Endothelial cell of umbilical vein (primary cell): Measurements from ENCODE around the gene SFMBT1. TPM values are rescaled to one million over a fixed set of nuclear protein-coding genes. Genes with fewer than 3 reads are reported as not detected.

ENCODE experiments used
- BruUV-seq: library from RNA; stranded (reverse); fragments of 400-500 nt; replicated peaks from 2 replicates; lab custom pipeline; 2021; lab: Mats Ljungman, UMichigan
- CTCF ChIA-PET: fragments of 300-600, 350-600 bp; sonication (Branson Sonifier 250); formaldehyde crosslinking; loops from one replicate; lab custom pipeline; 2021; ENCODE audit warnings: antibody characterized with exemption, inconsistent platforms; lab: Charles Lee
- POLR2A ChIA-PET: fragments of 300-600, 350-600 bp; sonication (Branson Sonifier 250); formaldehyde crosslinking; loops from one replicate; lab custom pipeline; 2021; ENCODE audit warnings: antibody characterized with exemption, inconsistent platforms; lab: Charles Lee
- DNase-seq: peaks from one replicate; pipeline ENCODE4 v3.0.0-alpha.2; 2011; ENCODE audit warnings: low read depth, low spot score
- FAIRE-seq: peaks from 2 replicates; lab custom pipeline; 2011; peaks lifted over from hg19 to GRCh38; lab: Jason Lieb, UNC
- H2AFZ ChIP-seq: 2 replicates; pipeline ENCODE4 v1.6.0; 2012; ENCODE audit warnings: low read depth, low read length, control low read depth, inconsistent platforms
- H3K27ac ChIP-seq: 2 replicates; pipeline ENCODE4 v1.5.1; 2011; ENCODE audit warnings: low read depth, mild to moderate bottlenecking, control low read depth, low read length, moderate library complexity; ENCODE audit not compliant: insufficient read depth
- H3K27me3 ChIP-seq, 2 experiments: 2 replicates each; pipeline versions ENCODE4 v1.6.0 to v1.6.1; 2011; ENCODE audit warnings: low read length in 2 of 2, mixed read lengths in 1 of 2; ENCODE audit not compliant: control insufficient read depth in 2 of 2, insufficient read depth in 2 of 2
- H3K36me3 ChIP-seq, 2 experiments: 2 replicates in 1 of 2; 3 replicates in 1 of 2; pipeline ENCODE4 v1.5.1; 2011; ENCODE audit warnings: low read length in 2 of 2, mild to moderate bottlenecking in 1 of 2, moderate library complexity in 1 of 2; ENCODE audit not compliant: control insufficient read depth in 2 of 2, insufficient read depth in 2 of 2; ENCODE audit errors: extremely low read depth in 1 of 2
- H3K4me1 ChIP-seq: 3 replicates; pipeline ENCODE4 v1.5.1; 2011; ENCODE audit warnings: mild to moderate bottlenecking, low read length; ENCODE audit not compliant: control insufficient read depth, insufficient read depth; ENCODE audit errors: extremely low read depth
- H3K4me2 ChIP-seq: 2 replicates; pipeline ENCODE4 v1.6.1; 2011; ENCODE audit warnings: low read length, control low read depth, mixed read lengths; ENCODE audit not compliant: insufficient read depth
- H3K4me3 ChIP-seq, 3 experiments: fragments of 200-600 bp in 1 of 3; sonication (generic), shearing (Covaris generic) in 1 of 3; replicated peaks in 1 of 3; 2 replicates each; pipeline ENCODE4 v1.5.1; 2011 to 2016; ENCODE audit warnings: control low read depth in 3 of 3, low read length in 3 of 3, mild to moderate bottlenecking in 2 of 3, inconsistent platforms in 1 of 3, low read depth in 1 of 3, moderate library complexity in 1 of 3; ENCODE audit not compliant: insufficient read depth in 1 of 3
- H3K79me2 ChIP-seq: 2 replicates; pipeline ENCODE4 v1.6.0; 2012; ENCODE audit warnings: low read length, inconsistent platforms; ENCODE audit not compliant: control insufficient read depth, insufficient read depth
- H3K9ac ChIP-seq: replicated peaks from 2 replicates; pipeline ENCODE3; 2011; ENCODE audit warnings: low read length, control low read depth; ENCODE audit not compliant: insufficient read depth; ENCODE audit errors: extremely low read depth
- H3K9me1 ChIP-seq: replicated peaks from 3 replicates; pipeline ENCODE4 v1.6.0; 2011; ENCODE audit warnings: mild to moderate bottlenecking, low read length; ENCODE audit not compliant: control insufficient read depth, insufficient read depth; ENCODE audit errors: extremely low read depth
- H3K9me3 ChIP-seq: replicated peaks from 2 replicates; pipeline ENCODE4 v1.5.1; 2012; ENCODE audit warnings: low read length, inconsistent platforms; ENCODE audit not compliant: control insufficient read depth, insufficient read depth
- H4K20me1 ChIP-seq: replicated peaks from 2 replicates; pipeline ENCODE3; 2011; ENCODE audit warnings: mild to moderate bottlenecking, low read length; ENCODE audit not compliant: control insufficient read depth, insufficient read depth; ENCODE audit errors: extremely low read depth
- EZH2 ChIP-seq: IDR thresholded peaks from 2 replicates; pipeline ENCODE4 v1.6.1; 2012; ENCODE audit warnings: borderline replicate concordance, low read depth, mild to moderate bottlenecking, moderate library complexity, low read length, inconsistent platforms; ENCODE audit not compliant: severe bottlenecking
- FOS ChIP-seq: IDR thresholded peaks from 2 replicates; pipeline ENCODE4 v1.6.1; 2011; ENCODE audit warnings: mild to moderate bottlenecking, low read length, moderate library complexity, borderline replicate concordance; ENCODE audit not compliant: insufficient read depth
- GATA2 ChIP-seq: IDR thresholded peaks from 2 replicates; pipeline ENCODE4 v1.7.0; 2011; ENCODE audit warnings: low read depth, mild to moderate bottlenecking, moderate library complexity, mixed read lengths, low read length; ENCODE audit not compliant: insufficient read length, insufficient read depth
- JUN ChIP-seq: IDR thresholded peaks from 2 replicates; pipeline ENCODE4 v1.6.1; 2011; ENCODE audit warnings: borderline replicate concordance, low read depth; ENCODE audit not compliant: insufficient read length, insufficient read depth
- MAX ChIP-seq: IDR thresholded peaks from 2 replicates; pipeline ENCODE4 v1.6.1; 2011; ENCODE audit not compliant: insufficient read depth, insufficient read length
- MYC ChIP-seq: IDR thresholded peaks from one replicate; pipeline ENCODE4 v1.6.1; 2011; ENCODE audit warnings: mild to moderate bottlenecking, low read depth, low read length
- POLR2A ChIP-seq: IDR thresholded peaks from 2 replicates; pipeline ENCODE4 v1.6.1; 2012; ENCODE audit warnings: low read depth, mild to moderate bottlenecking, control low read depth, low read length
- POLR2AphosphoS5 ChIP-seq: IDR thresholded peaks from 2 replicates; pipeline ENCODE4 v1.6.1; 2012; ENCODE audit warnings: low read depth, mild to moderate bottlenecking, control low read depth, low read length, moderate library complexity; ENCODE audit not compliant: insufficient read depth
- dilution Hi-C: fragments of 300-500 bp; cut with MboI; formaldehyde crosslinking; loops from one replicate; pipeline ENCODE4 v1.15.0; 2019; ENCODE audit warnings: low sequenced_read_pairs; ENCODE audit not compliant: extremely low pct_ligation_motif_present
- intact Hi-C: fragments of 100-400 bp; cut with micrococcal nuclease; formaldehyde crosslinking; loops from one replicate; pipeline ENCODE4 v1.10.0; 2022
- polyA plus RNA-seq, 4 experiments: library from polyadenylated mRNA; depleted of rRNA in 3 of 4; stranded (reverse) in 3 of 4; unstranded in 1 of 4; fragments of >200 nt; gene quantifications; 2 replicates each; pipeline versions ENCODE4 v1.2.1 to v1.2.3, GENCODE V29; 2011 to 2012; ENCODE audit warnings: missing spikeins in 1 of 4
- total RNA-seq: library from RNA; stranded (reverse); gene quantifications from 2 replicates; pipeline ENCODE4 v1.2.3, GENCODE V29; 2021
- TF ChIP-seq, protein P1 (sequence below), 2 donors: IDR thresholded peaks; 1 replicate in 1 of 2; 2 replicates in 1 of 2; pipeline ENCODE4 v1.5.1; 2011; ENCODE audit warnings: low read length in 2 of 2, mild to moderate bottlenecking in 2 of 2, moderate library complexity in 2 of 2, control low read depth in 1 of 2, inconsistent platforms in 1 of 2, low read depth in 1 of 2; ENCODE audit not compliant: insufficient read depth in 1 of 2; ENCODE audit errors: extremely low read depth in 1 of 2

SFMBT1 gene
- total and polyA plus RNA-seq, 2 donors (not counting 3 experiments of a cell fraction or from before 2014, with no cell fraction given) = 1.8 to 6.0 TPM

GRCh38 chr3:52904552-52904951 lies 141.3 kb downstream of the SFMBT1 start:
- TF ChIP-seq, protein P1, sequence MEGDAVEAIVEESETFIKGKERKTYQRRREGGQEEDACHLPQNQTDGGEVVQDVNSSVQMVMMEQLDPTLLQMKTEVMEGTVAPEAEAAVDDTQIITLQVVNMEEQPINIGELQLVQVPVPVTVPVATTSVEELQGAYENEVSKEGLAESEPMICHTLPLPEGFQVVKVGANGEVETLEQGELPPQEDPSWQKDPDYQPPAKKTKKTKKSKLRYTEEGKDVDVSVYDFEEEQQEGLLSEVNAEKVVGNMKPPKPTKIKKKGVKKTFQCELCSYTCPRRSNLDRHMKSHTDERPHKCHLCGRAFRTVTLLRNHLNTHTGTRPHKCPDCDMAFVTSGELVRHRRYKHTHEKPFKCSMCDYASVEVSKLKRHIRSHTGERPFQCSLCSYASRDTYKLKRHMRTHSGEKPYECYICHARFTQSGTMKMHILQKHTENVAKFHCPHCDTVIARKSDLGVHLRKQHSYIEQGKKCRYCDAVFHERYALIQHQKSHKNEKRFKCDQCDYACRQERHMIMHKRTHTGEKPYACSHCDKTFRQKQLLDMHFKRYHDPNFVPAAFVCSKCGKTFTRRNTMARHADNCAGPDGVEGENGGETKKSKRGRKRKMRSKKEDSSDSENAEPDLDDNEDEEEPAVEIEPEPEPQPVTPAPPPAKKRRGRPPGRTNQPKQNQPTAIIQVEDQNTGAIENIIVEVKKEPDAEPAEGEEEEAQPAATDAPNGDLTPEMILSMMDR (IDR thresholded peaks at IDR 0.05; ENCODE audit: extremely low read depth in 1 of 2, insufficient read depth in 1 of 2, low read depth in 1 of 2, low read length in 2 of 2) = no peak
- TF ChIP-seq JUN (no peak), MAX (no peak), POLR2A (no peak), FOS (no peak), MYC (no peak), POLR2AphosphoS5 (no peak), GATA2 (no peak), EZH2 (no peak)
- POLR2A ChIA-PET = no interaction called here
- DNase-seq (no peak), FAIRE-seq (no peak)
- CTCF ChIA-PET = interaction anchor here (1.0 to 2.5 kb wide), 4 partner anchors 10 to 30 kb away, joined by 4 to 9 read pairs (median 5); no protein-coding TSS in a partner anchor
- no peak overlapping the region for H3K4me3 ChIP-seq
- no peak overlapping the region for H3K4me2 ChIP-seq
- no peaks in the 10 kb centered on the region for H3K9me3 ChIP-seq
- no peaks in the 10 kb centered on the region for H3K79me2 ChIP-seq
- H3K27me3 ChIP-seq = no peaks in the 10 kb centered on the region
- H3K4me1 ChIP-seq = no peaks in the 10 kb centered on the region
- H3K9me1 ChIP-seq = no peaks in the 10 kb centered on the region
- no peak overlapping the region for H3K9ac ChIP-seq
- H4K20me1 ChIP-seq = no peaks in the 10 kb centered on the region
- no peaks in the 10 kb centered on the region for H3K36me3 ChIP-seq
- H2AFZ ChIP-seq = no peak overlapping the region
- intact Hi-C loops = no loop called here
- no peak overlapping the region for H3K27ac ChIP-seq
- no TSS peak for BruUV-seq
- dilution Hi-C loops = no loop called here
